SKM-1 (cell line): ENCODE data around the gene POM121C.
"Not testable (repeated sequence)": the region's sequence is repeated elsewhere in the genome, so short reads cannot be mapped to it uniquely, and the experiment has no call there.

ENCODE experiments used
- DNase-seq: peaks from one replicate; lab custom pipeline; 2025; ENCODE audit not compliant: unreplicated experiment; lab: John Stamatoyannopoulos, UW

The POM121C gene

GRCh38 chr7:75485979-75486643, at the start of gene POM121C:
Gene POM121C, minus strand, starts transcription at chr7:75486299. Its CDS starts 44,803 bp downstream, at chr7:75441496.
- peak; percentile 82 for DNase-seq

GRCh38 chr7:75534727-75535307, 48.7 kb upstream of the POM121C start:
- DNase-seq, result peak; percentile 62

- DNase-seq, result no peak
Observed at GRCh38 chr7:75533926-75534325, 47.8 kb upstream of the POM121C start.

GRCh38 chr7:75532639-75533038, 46.5 kb upstream of the POM121C start:
- no peak for DNase-seq

GRCh38 chr7:75531359-75531821, 45.3 kb upstream of the POM121C start:
- no peak for DNase-seq

- DNase-seq, result not testable (repeated sequence)
Observed at GRCh38 chr7:75527224-75527722, 41.2 kb upstream of the POM121C start.

- not testable (repeated sequence) for DNase-seq
Observed at GRCh38 chr7:75521727-75522126, 35.6 kb upstream of the POM121C start.

- not testable (repeated sequence) for DNase-seq
Observed at GRCh38 chr7:75518842-75519241, 32.7 kb upstream of the POM121C start.

GRCh38 chr7:75509033-75509432, 22.9 kb upstream of the POM121C start:
- not testable (repeated sequence) for DNase-seq

GRCh38 chr7:75492020-75492419, 5.9 kb upstream of the POM121C start, which contains the start of gene SPDYE5:
Gene SPDYE5, plus strand, starts transcription at chr7:75492320. Its CDS starts 1,728 bp downstream, at chr7:75494048.
- DNase-seq, result not testable (repeated sequence)

GRCh38 chr7:75485355-75485978, 632 bp downstream of the POM121C start:
- not testable (repeated sequence) for DNase-seq

- not testable (repeated sequence) for DNase-seq
Observed at GRCh38 chr7:75480313-75480712, 5.8 kb downstream of the POM121C start.

- DNase-seq, result not testable (repeated sequence)
Observed at GRCh38 chr7:75477457-75477856, 8.6 kb downstream of the POM121C start.

GRCh38 chr7:75470166-75470565, 15.9 kb downstream of the POM121C start:
- DNase-seq, result not testable (repeated sequence)

GRCh38 chr7:75460541-75460940, 25.6 kb downstream of the POM121C start:
- DNase-seq, result not testable (repeated sequence)

- not testable (repeated sequence) for DNase-seq
Observed at GRCh38 chr7:75458034-75458433, 28.1 kb downstream of the POM121C start.

- peak; percentile 35 for DNase-seq
Observed at GRCh38 chr7:75456403-75456802, 29.7 kb downstream of the POM121C start.

- not testable (repeated sequence) for DNase-seq
Observed at GRCh38 chr7:75452494-75452955, 33.6 kb downstream of the POM121C start.

GRCh38 chr7:75449946-75450345, 36.2 kb downstream of the POM121C start:
- DNase-seq, result not testable (repeated sequence)

GRCh38 chr7:75442465-75443111, 43.5 kb downstream of the POM121C start:
- not testable (repeated sequence) for DNase-seq

GRCh38 chr7:75442101-75442464, 44.0 kb downstream of the POM121C start:
- not testable (repeated sequence) for DNase-seq
